ENCODE measurements around the gene MGAT4C.
"Not testable (repeated sequence)": the region's sequence is repeated elsewhere in the genome, so short reads cannot be mapped to it uniquely, and the experiment has no call there.

Gene MGAT4C

DNA sequence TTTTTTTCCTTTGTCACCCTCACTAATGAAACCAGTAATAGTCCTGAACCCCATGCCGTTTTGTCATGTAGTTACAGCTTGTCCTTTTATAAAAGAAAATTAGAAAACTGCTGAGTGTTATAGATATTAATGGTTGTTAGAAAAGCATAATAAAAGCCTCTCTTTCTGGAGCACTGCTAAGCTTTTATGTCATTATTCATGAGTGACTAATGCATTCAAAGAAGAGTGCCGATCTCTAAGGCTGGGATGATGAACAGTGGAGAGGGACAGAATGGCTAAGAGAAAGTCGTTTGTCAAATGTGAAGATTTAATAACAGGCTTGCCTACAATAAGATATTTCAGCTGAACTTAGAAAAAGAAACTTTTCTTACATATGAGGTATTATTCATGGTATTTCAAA lies 121.6 kb downstream of the MGAT4C start:
- no peak for DNase-seq (ENCODE audit: low read depth in 2 of 2)

GRCh38 chr12:86126900-86127299 lies 129.3 kb downstream of the MGAT4C start:
- DNase-seq (ENCODE audit: low read depth in 2 of 2) = not testable (repeated sequence)

- DNase-seq (ENCODE audit: low read depth in 2 of 2) = no peak
Measured at GRCh38 chr12:86122846-86123468, 133.2 kb downstream of the MGAT4C start.

- DNase-seq (ENCODE audit: low read depth in 2 of 2) = no peak
Measured at GRCh38 chr12:86118161-86118560, 138.0 kb downstream of the MGAT4C start.

- no peak for DNase-seq (ENCODE audit: low read depth in 2 of 2)
Measured at GRCh38 chr12:86117711-86118110, 138.5 kb downstream of the MGAT4C start.

GRCh38 chr12:86104087-86104486 lies 152.1 kb downstream of the MGAT4C start:
- DNase-seq (ENCODE audit: low read depth in 2 of 2) = no peak

DNA sequence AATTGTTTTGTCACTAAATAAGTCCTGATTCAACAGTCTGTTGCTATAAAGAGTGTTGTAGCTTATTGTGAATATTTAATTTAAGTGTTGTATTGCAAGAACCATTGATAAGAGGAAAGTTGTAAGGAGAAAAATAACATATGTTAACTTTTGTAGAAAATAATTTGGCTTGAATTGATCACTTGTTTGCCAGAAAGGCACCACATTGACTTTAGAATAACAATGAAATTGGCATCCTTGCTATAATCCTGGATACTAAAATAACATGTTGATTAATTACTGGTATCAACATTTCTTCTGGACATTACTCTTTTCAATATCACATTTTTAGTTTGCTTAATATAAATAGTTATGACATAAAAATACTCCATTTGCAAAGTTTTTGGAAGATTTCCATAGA lies 159.0 kb downstream of the MGAT4C start:
- DNase-seq (ENCODE audit: low read depth in 2 of 2) = no peak

- DNase-seq (ENCODE audit: low read depth in 2 of 2) = no peak
Measured at GRCh38 chr12:86091681-86092080, 164.5 kb downstream of the MGAT4C start.

DNA sequence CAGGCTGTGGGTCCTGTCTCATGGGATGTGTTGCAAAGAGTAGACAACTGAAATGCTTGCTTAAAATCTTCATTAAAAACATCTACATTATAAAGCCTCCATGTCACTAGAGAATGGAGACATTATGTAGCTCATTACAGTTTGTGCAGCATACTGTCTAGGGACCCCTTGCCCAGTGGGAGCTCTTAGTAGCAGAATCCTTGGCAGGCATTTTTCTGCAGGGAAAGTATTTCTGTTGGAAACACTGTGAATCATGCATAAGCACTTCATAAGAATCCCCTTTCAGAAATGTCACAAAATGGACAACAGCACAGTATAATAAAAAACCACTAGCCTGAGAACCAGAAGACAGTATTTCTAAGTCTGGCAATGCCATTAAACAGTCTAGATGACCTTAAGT lies 174.3 kb downstream of the MGAT4C start:
- no peak for DNase-seq (ENCODE audit: low read depth in 2 of 2)

DNA sequence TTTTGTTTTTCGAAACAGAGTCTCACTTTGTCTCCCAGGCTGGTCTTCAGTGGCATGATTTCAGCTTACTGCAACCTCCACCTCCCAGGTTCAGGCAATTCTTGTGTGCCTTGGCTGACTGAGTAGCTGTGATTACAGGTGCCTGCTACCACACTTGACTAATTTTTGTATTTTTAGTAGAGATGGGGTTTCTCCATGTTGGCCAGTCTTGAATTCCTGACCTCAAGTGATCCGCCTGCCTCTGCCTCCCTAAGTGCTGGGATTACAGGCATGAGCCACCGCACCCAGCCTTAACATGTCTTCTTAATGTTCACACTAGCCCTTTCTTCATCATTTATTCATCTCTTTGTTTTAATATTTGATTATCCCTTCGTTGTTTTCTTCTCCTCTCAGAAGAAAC lies 197.1 kb downstream of the MGAT4C start:
- DNase-seq (ENCODE audit: low read depth in 2 of 2) = not testable (repeated sequence)

GRCh38 chr12:86057092-86057845 lies 198.9 kb downstream of the MGAT4C start:
- DNase-seq (ENCODE audit: low read depth in 2 of 2) = no peak

GRCh38 chr12:86052921-86053320 lies 203.3 kb downstream of the MGAT4C start:
- DNase-seq (ENCODE audit: low read depth in 2 of 2) = no peak

DNA sequence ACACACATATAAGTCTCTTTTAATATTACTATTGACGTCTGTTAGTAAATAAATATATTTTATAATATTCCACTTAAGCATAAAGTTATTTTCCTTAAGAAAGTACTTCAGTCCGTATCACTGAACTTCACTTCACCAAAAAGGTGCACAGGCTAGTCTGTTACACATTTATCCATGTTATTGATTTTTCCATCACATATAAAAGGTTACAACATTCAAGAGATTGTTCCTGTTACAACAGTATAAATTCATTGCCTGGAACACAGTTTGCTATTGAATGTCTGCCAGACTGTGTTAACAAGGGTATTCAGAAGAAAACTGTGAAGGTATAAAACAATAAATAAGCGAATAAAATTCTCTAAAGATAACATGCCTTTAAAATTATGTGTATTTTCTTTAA lies 206.2 kb downstream of the MGAT4C start:
- DNase-seq (ENCODE audit: low read depth in 2 of 2) = no peak

GRCh38 chr12:86044396-86044795 lies 211.8 kb downstream of the MGAT4C start:
- DNase-seq (ENCODE audit: low read depth in 2 of 2) = no peak

DNA sequence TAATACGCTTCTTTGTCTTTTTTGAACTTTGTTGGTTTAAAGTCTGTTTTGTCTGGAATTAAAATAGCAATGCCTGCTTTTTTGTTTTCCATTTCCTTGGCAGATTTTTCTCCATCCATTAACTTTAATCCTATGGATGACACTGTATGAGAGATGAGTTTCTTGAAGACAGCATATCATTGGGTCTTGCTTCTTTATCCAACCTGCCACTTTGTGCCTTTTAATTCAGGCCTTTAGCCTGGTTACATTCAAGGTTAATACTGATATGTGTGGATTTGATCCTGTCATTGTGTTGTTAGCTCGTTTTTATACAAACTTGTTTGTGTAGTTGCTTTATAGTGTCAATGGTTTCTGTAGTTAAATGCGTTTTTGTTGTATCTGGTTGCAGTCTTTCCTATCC lies 214.1 kb downstream of the MGAT4C start:
- DNase-seq (ENCODE audit: low read depth in 2 of 2) = no peak

DNA sequence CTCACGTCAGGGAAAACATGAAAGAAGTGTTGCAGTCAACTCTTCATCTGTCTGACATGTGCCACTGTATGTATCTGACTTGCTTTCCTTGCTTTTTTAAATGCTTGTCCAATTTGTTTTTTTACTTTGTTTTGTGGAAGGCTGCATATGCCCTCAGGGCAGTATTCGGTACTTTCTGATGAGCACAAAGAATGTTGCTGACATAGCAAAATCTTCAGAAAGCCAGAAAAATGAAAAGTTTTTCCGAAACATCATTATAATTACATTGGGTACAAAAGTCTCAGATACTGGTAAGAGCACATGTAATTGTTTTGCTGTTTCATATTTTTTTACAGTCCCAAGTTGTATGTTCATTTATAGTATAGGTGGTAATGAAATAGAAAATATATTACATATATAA lies 237.8 kb downstream of the MGAT4C start:
- DNase-seq (ENCODE audit: low read depth in 2 of 2) = no peak

GRCh38 chr12:86015026-86015425 lies 241.2 kb downstream of the MGAT4C start:
- DNase-seq (ENCODE audit: low read depth in 2 of 2) = no peak

DNA sequence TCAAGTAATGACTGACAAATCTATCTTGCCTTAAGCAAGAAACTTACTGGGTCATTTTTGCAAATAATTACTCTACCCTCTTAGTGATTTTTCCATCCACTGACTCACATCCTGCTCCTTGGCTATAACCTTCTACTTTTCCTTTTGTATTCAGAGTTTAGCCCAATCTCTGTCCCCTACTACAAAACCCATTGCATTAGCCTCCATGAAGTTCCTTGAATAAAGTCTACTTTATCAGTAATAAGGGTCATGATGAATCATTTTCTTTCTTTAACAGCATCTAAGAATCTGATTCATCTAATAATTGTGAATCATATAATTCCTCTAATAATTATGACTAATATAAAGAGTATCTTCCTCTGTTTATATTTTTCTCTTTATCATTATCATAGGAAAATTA lies 249.5 kb downstream of the MGAT4C start:
- DNase-seq (ENCODE audit: low read depth in 2 of 2) = no peak

GRCh38 chr12:85998074-85998473 lies 258.1 kb downstream of the MGAT4C start:
- DNase-seq (ENCODE audit: low read depth in 2 of 2) = no peak

DNA sequence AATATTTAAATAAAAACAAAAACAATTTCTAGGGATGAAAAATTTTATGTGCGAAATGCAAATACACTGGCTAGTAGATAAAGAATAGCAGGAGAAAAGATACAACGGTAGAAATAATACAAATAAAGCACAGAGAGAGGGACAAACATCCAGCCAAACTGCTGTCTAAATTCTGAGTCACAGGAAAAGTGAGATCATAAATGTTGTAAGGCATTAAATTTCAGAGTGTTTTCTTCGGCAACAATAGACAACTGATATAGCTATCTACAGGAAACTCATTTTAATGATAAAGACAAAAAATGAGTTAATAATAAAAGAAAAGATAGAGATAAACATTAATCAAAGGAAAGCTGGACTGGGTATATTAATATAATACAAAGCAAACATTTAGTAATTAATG lies 259.9 kb downstream of the MGAT4C start:
- DNase-seq (ENCODE audit: low read depth in 2 of 2) = no peak

DNA sequence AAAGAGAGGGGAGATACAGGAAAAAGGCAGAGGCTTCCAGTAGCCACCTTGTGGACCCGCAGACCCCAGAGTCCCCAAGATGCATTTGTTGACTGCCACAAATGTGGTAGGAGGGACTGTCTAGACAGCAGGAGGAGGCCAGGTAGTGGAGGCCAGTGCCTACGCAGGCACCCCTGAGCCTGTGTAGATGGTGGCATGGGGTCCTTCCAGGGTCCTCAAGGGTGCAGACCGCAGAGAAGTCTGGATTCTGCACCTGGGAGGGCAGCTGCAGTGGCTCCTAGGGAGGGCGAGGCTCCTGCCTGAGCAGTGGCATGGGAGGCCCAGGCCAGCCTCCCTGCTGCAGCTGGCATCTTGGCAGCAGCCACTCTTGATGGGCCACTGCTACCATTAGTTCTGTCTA lies 262.4 kb downstream of the MGAT4C start:
- DNase-seq (ENCODE audit: low read depth in 2 of 2) = no peak

DNA sequence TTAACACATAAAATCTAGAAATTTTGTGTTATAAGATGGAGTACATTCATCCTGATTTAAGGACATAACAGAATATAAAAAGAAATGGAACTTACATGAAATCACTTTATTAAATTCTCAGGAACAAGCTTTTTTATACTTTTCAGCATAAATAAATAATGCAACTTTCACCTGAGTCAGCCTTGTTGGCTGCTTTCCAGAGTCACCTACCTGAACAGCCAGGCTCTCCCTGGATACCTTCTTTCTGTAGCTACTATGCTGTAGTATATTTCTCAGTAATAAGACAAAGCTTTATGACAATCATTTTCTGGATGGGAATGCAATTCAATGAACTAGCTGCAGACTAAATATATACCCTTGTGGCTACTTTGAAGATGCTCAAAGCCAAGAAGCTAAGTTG lies 270.2 kb downstream of the MGAT4C start:
- DNase-seq (ENCODE audit: low read depth in 2 of 2) = no peak

GRCh38 chr12:85983601-85984000 lies 272.6 kb downstream of the MGAT4C start:
- DNase-seq (ENCODE audit: low read depth in 2 of 2) = no peak

DNA sequence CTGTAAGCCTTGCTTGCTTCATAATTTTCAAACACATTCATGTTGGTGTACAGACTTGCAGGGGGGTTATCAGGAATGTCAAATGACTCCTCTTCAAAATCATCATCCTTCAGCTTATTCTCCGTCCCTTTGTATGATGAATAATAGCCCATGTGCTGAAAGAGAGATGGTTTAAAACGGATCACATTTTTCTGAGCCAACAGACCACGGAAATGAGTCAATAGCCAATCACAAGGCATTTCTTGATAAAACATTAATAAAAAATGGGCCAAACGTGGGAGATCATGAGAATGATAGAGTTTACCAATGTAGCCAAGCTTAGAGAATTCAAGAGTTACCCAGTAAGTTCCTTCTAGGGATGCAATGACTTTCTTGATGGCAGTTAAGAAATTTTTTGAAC lies 276.6 kb downstream of the MGAT4C start:
- DNase-seq (ENCODE audit: low read depth in 2 of 2) = no peak

Measured in stimulated activated CD4-positive, alpha-beta T cell treated with anti-CD3 and anti-CD28 coated beads, Interleukin-12 subunit alpha, Interleukin-12 subunit beta, amount 100 ng/mL, for 24 hours (primary cell).